Measurements from ENCODE around the gene UBE2N.
"Not testable (repeated sequence)": the region's sequence is repeated elsewhere in the genome, so short reads cannot be mapped to it uniquely, and the experiment has no call there.

The UBE2N gene

GRCh38 chr12:93422050-93422449, 19.7 kb downstream of the UBE2N start:
- no peak overlapping the region for H3K9ac ChIP-seq (ENCODE audit: low read depth, low read length)
- peaks cover 10% of the 10 kb centered on the region for H3K4me1 ChIP-seq (ENCODE audit: control insufficient read depth, insufficient read depth, low read length)
- H3K36me3 ChIP-seq (ENCODE audit: control insufficient read depth, insufficient read depth, low read length) = no peaks in the 10 kb centered on the region
- no peak overlapping the region for H3K4me3 ChIP-seq (ENCODE audit: low read depth, low read length)
- H3K9me3 ChIP-seq (ENCODE audit: control insufficient read depth, insufficient read depth, low read length) = no peaks in the 10 kb centered on the region
- H3K27me3 ChIP-seq (ENCODE audit: control insufficient read depth, insufficient read depth, low read length) = no peaks in the 10 kb centered on the region

GRCh38 chr12:93419388-93420034, 22.2 kb downstream of the UBE2N start:
- no peaks in the 10 kb centered on the region for H3K27me3 ChIP-seq (ENCODE audit: control insufficient read depth, insufficient read depth, low read length)
- H3K4me3 ChIP-seq (ENCODE audit: low read depth, low read length) = no peak overlapping the region
- peaks cover 7% of the 10 kb centered on the region for H3K4me1 ChIP-seq (ENCODE audit: control insufficient read depth, insufficient read depth, low read length)
- no peaks in the 10 kb centered on the region for H3K9me3 ChIP-seq (ENCODE audit: control insufficient read depth, insufficient read depth, low read length)
- H3K9ac ChIP-seq (ENCODE audit: low read depth, low read length) = no peak overlapping the region
- H3K36me3 ChIP-seq (ENCODE audit: control insufficient read depth, insufficient read depth, low read length) = no peaks in the 10 kb centered on the region

GRCh38 chr12:93417967-93418480, 23.7 kb downstream of the UBE2N start:
- no peak overlapping the region for H3K9ac ChIP-seq (ENCODE audit: low read depth, low read length)
- H3K36me3 ChIP-seq (ENCODE audit: control insufficient read depth, insufficient read depth, low read length) = no peaks in the 10 kb centered on the region
- H3K27me3 ChIP-seq (ENCODE audit: control insufficient read depth, insufficient read depth, low read length) = no peaks in the 10 kb centered on the region
- H3K9me3 ChIP-seq (ENCODE audit: control insufficient read depth, insufficient read depth, low read length) = no peaks in the 10 kb centered on the region
- no peak overlapping the region for H3K4me3 ChIP-seq (ENCODE audit: low read depth, low read length)
- H3K4me1 ChIP-seq (ENCODE audit: control insufficient read depth, insufficient read depth, low read length) = peaks cover 10% of the 10 kb centered on the region

GRCh38 chr12:93415723-93416464, 25.9 kb downstream of the UBE2N start:
- Histone ChIP-seq H3K9ac (ENCODE audit: low read depth, low read length) (no peak overlapping the region), H3K4me1 (ENCODE audit: control insufficient read depth, insufficient read depth, low read length) (peaks cover 5% of the 10 kb centered on the region), H3K36me3 (ENCODE audit: control insufficient read depth, insufficient read depth, low read length) (no peaks in the 10 kb centered on the region), H3K9me3 (ENCODE audit: control insufficient read depth, insufficient read depth, low read length) (no peaks in the 10 kb centered on the region), H3K4me3 (ENCODE audit: low read depth, low read length) (no peak overlapping the region), H3K27me3 (ENCODE audit: control insufficient read depth, insufficient read depth, low read length) (no peaks in the 10 kb centered on the region)

GRCh38 chr12:93413064-93413463, 28.7 kb downstream of the UBE2N start:
- Histone ChIP-seq H3K27me3 (ENCODE audit: control insufficient read depth, insufficient read depth, low read length) (no peaks in the 10 kb centered on the region), H3K36me3 (ENCODE audit: control insufficient read depth, insufficient read depth, low read length) (no peaks in the 10 kb centered on the region), H3K9ac (ENCODE audit: low read depth, low read length) (no peak overlapping the region), H3K4me3 (ENCODE audit: low read depth, low read length) (no peak overlapping the region), H3K4me1 (ENCODE audit: control insufficient read depth, insufficient read depth, low read length) (peaks cover 5% of the 10 kb centered on the region), H3K9me3 (ENCODE audit: control insufficient read depth, insufficient read depth, low read length) (no peaks in the 10 kb centered on the region)

GRCh38 chr12:93412396-93412795, 29.4 kb downstream of the UBE2N start:
- H3K4me1 ChIP-seq (ENCODE audit: control insufficient read depth, insufficient read depth, low read length) = not testable (repeated sequence)

GRCh38 chr12:93411060-93411459, 30.7 kb downstream of the UBE2N start:
- not testable (repeated sequence) for H3K9ac ChIP-seq (ENCODE audit: low read depth, low read length); H3K27me3 ChIP-seq (ENCODE audit: control insufficient read depth, insufficient read depth, low read length); H3K4me1 ChIP-seq (ENCODE audit: control insufficient read depth, insufficient read depth, low read length); H3K36me3 ChIP-seq (ENCODE audit: control insufficient read depth, insufficient read depth, low read length); H3K9me3 ChIP-seq (ENCODE audit: control insufficient read depth, insufficient read depth, low read length); H3K4me3 ChIP-seq (ENCODE audit: low read depth, low read length)

More at GRCh38 chr12:93412396-93412795, 29.4 kb downstream of the UBE2N start:
- not testable (repeated sequence) for H3K36me3 ChIP-seq (ENCODE audit: control insufficient read depth, insufficient read depth, low read length); H3K27me3 ChIP-seq (ENCODE audit: control insufficient read depth, insufficient read depth, low read length); H3K9me3 ChIP-seq (ENCODE audit: control insufficient read depth, insufficient read depth, low read length); H3K4me3 ChIP-seq (ENCODE audit: low read depth, low read length); H3K9ac ChIP-seq (ENCODE audit: low read depth, low read length)

GRCh38 chr12:93409343-93410187, 32.2 kb downstream of the UBE2N start:
- H3K36me3 ChIP-seq (ENCODE audit: control insufficient read depth, insufficient read depth, low read length); H3K4me3 ChIP-seq (ENCODE audit: low read depth, low read length); H3K9me3 ChIP-seq (ENCODE audit: control insufficient read depth, insufficient read depth, low read length); H3K9ac ChIP-seq (ENCODE audit: low read depth, low read length); H3K4me1 ChIP-seq (ENCODE audit: control insufficient read depth, insufficient read depth, low read length); H3K27me3 ChIP-seq (ENCODE audit: control insufficient read depth, insufficient read depth, low read length): not testable (repeated sequence)

- no peaks in the 10 kb centered on the region for H3K36me3 ChIP-seq (ENCODE audit: control insufficient read depth, insufficient read depth, low read length)
- H3K4me1 ChIP-seq (ENCODE audit: control insufficient read depth, insufficient read depth, low read length) = peaks cover 5% of the 10 kb centered on the region
- H3K9ac ChIP-seq (ENCODE audit: low read depth, low read length) = no peak overlapping the region
- no peaks in the 10 kb centered on the region for H3K27me3 ChIP-seq (ENCODE audit: control insufficient read depth, insufficient read depth, low read length)
- no peak overlapping the region for H3K4me3 ChIP-seq (ENCODE audit: low read depth, low read length)
- no peaks in the 10 kb centered on the region for H3K9me3 ChIP-seq (ENCODE audit: control insufficient read depth, insufficient read depth, low read length)
Observed at GRCh38 chr12:93408813-93409212, 32.9 kb downstream of the UBE2N start.

GRCh38 chr12:93407963-93408283, 33.8 kb downstream of the UBE2N start:
- H3K9me3 ChIP-seq (ENCODE audit: control insufficient read depth, insufficient read depth, low read length) = no peaks in the 10 kb centered on the region
- H3K4me1 ChIP-seq (ENCODE audit: control insufficient read depth, insufficient read depth, low read length) = no peaks in the 10 kb centered on the region
- no peak overlapping the region for H3K9ac ChIP-seq (ENCODE audit: low read depth, low read length)
- H3K36me3 ChIP-seq (ENCODE audit: control insufficient read depth, insufficient read depth, low read length) = no peaks in the 10 kb centered on the region
- no peak overlapping the region for H3K4me3 ChIP-seq (ENCODE audit: low read depth, low read length)
- H3K27me3 ChIP-seq (ENCODE audit: control insufficient read depth, insufficient read depth, low read length) = no peaks in the 10 kb centered on the region

GRCh38 chr12:93407054-93407962, 34.4 kb downstream of the UBE2N start:
- no peaks in the 10 kb centered on the region for H3K36me3 ChIP-seq (ENCODE audit: control insufficient read depth, insufficient read depth, low read length)

More at GRCh38 chr12:93407054-93407962, 34.4 kb downstream of the UBE2N start:
- H3K27me3 ChIP-seq (ENCODE audit: control insufficient read depth, insufficient read depth, low read length) = no peaks in the 10 kb centered on the region
- H3K4me1 ChIP-seq (ENCODE audit: control insufficient read depth, insufficient read depth, low read length) = no peaks in the 10 kb centered on the region
- H3K9ac ChIP-seq (ENCODE audit: low read depth, low read length) = no peak overlapping the region
- H3K9me3 ChIP-seq (ENCODE audit: control insufficient read depth, insufficient read depth, low read length) = no peaks in the 10 kb centered on the region
- H3K4me3 ChIP-seq (ENCODE audit: low read depth, low read length) = no peak overlapping the region

Measured in iPS-15b (cell line).